Heart left ventricle (tissue), 13 donors: ENCODE data around the gene UNC119.

ENCODE experiments used
- CTCF ChIP-seq, 12 donors: fragments of 200-600 bp; sonication (generic) in 4 of 12; IDR thresholded peaks; one replicate each; pipeline versions ENCODE4 v1.5.0 to v1.8.0; 2018 to 2022; ENCODE audit warnings: antibody characterized with exemption in 12 of 12, mild to moderate bottlenecking in 5 of 12
- POLR2A ChIP-seq, 2 donors: fragments of 450-650 bp; IDR thresholded peaks; one replicate each; pipeline ENCODE4 v1.6.1; 2017; ENCODE audit warnings: antibody characterized with exemption in 2 of 2, mild to moderate bottlenecking in 2 of 2, moderate library complexity in 2 of 2
- donor health status: ischemic (EF 13 %, LVEDD 7.1; RV severe dilation, severe dysfunction).
- donor health status: DM: no; HTN: yes; CAD: no.
- donor health status: DM: no; HTN: no; CAD: no.
- donor health status: ischemic (EF 25% LVEDD 6.9; RV normal size, moderate dysfunction).
- donor health status: ischemic (EF 25% LVEDD 5.7; RV mildly dilated, moderate dysfunction).
- donor health status: ischemic (EF 35%, LVEDD 5.7; RV mildly dilated, moderate dysfunction).
- donor health status: nonischemic (EF 11% LVEDD 7.7; RV severe dilation, severe dysfunction).
- donor health status: DM: yes; HTN: yes; CAD: no.
- donor health status: PGD.
- donor health status: ischemic (EF 29% LVEDD 5.4; RV normal size, mild dysfunction).
- donor health status: nonischemic (EF 23%, LVEDD 6.1; RV moderate dilation, normal function).

DNA sequence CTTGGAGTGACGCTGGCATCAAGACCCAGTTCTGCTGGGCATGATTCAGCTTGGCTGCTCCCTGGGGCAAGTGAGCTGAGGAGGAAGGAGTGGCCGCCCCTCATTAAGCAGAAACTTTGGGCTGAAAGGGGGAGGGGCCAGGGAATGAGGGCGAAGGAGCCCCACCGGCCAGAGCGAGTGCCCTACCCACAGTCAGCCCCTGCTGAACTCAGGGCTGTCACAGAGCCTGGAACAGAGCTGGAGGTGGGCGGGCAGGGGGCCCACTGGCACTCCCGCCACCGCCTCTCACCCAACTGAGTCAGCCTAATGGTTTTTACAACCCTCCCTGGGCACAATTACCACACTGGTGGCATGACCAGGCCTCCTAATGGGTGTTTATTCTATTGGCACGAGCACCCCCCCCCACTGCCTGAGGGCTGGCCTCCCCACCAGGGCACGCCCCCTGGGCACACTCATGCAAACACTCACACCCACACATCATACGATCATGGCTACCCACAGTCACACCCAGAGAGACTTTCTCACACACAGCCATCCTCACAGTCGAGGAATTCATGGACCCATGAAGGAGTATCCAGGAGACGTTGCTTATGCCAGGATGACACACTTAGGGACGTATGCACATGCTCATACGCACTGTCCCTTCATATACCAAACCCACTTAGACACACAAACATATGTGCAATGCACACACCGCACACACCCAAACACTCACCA lies 19.2 kb downstream of the UNC119 start:
- no peak for TF ChIP-seq CTCF (IDR thresholded peaks at IDR 0.05)
- no peak for TF ChIP-seq POLR2A (IDR thresholded peaks at IDR 0.05)
